Esophagus mucosa (tissue), 1 donor: ENCODE measurements around the gene NINJ2. TPM values are rescaled to one million over a fixed set of nuclear protein-coding genes. Genes with fewer than 3 reads are reported as not detected.

Experiments used
- ATAC-seq: fragments of 200-7000 bp; cut with Tn5 transposase; one replicate; pipeline ENCODE4 v1.9.1; 2020
- total RNA-seq: library from RNA; stranded (reverse); gene quantifications from one replicate; pipeline ENCODE4 v1.2.4, GENCODE V29; 2023
- donor health status: DM: yes; HTN: yes; CAD: no.

Gene NINJ2
- total RNA-seq, 1 donor from 2014 or later = 2.9 TPM

DNA sequence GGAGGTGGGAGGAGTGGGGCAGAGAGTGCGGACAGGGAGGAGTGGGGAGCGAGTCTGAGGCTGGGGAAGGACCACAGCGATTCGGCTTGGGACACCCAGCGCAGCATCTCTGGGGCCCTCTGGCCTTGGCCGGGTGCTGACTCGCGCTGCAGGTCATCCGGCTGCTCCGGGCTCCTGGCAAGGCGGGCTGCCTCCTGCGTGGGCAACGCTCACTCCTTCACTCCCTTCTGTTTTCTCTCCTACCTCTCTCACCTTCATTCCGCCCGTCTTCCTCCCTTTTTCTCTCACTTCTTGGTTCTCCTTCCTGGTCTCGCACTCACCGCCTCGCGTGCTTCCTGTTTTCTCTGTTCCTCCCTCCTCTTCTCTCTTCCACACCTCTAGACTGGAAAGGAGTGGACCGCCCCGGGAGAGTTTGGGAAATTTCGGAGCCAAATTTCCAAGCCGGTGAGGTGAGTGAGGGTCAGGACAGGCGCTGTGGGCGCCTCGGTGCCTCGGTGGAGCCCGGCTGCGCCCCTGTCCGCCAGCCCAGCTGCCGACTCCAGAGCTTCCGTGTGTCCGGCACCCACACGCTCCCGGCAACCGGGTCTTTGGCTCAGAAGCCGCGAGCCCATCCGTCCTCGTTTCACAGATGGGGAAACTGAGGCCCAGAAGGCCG is 116.9 kb downstream of the NINJ2 start:
- ATAC-seq = no peak

DNA sequence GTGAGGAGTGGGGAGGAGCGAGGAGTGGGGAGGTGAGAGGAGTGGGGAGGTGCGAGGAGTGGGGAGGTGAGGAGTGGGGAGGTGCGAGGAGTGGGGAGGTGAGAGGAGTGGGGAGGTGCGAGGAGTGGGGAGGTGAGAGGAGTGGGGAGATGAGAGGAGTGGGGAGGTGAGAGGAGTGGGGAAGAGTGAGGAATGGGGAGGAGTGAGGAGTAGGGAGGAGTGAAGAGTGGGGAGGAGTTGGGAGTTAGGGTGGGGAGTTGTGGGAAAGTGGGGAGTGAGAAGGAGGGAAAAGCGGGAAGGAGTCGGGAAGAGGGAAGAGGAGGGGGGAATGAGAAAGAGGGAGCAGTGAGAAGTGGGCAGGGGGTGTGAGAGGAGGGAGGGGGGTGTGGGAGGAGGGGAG is 117.4 kb downstream of the NINJ2 start:
- no peak for ATAC-seq

DNA sequence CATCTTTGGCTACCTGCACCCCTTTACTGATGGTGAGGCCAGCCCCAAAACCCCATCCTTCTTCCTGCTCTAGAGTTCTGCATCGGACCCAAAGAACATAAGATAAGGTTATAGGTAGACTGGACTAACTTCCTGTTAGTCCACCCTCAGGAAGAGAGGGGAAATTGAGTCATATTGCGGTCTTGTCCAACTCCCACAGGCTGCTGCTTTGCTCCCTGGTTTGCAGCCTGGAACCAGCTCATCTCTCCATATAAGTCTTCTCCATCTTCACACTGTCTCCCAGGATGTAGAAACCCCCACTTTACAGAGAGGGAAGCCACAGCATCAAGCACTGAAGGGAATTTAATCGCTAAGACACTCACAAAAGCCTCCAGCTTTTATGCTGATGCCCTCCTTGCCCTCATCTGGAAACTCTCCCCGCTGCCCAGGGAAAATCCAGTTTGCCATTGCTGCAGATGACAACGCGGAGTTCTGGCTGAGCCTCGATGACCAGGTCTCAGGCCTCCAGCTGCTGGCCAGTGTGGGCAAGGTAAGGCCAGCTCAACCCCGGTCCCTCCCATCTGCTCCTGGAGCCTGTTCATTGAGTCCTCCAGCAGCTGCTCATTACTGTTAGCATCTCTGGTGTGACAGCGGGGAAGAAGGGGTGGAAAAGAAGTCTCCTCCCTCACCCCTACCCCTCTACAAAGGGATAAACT is 118.2 kb downstream of the NINJ2 start:
- ATAC-seq = no peak

DNA sequence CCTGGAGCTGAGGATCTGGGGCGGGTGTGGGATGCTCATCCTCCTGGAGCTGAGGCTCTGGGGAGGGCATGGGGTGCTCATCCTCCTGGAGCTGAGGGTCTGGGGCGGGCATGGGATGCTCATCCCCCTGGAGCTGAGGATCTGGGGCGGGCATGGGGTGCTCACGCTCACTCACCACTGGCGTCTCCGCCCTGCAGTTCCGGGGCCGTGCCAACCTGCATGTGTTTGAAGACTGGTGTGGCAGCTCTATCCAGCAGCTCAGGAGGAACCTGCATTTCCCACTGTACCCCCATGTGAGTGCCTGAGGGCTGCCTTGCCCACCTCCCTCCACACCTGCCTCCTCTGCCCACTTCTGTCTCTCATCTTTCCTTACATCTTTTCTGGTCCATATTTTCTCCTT is 119.1 kb downstream of the NINJ2 start:
- ATAC-seq = no peak

DNA sequence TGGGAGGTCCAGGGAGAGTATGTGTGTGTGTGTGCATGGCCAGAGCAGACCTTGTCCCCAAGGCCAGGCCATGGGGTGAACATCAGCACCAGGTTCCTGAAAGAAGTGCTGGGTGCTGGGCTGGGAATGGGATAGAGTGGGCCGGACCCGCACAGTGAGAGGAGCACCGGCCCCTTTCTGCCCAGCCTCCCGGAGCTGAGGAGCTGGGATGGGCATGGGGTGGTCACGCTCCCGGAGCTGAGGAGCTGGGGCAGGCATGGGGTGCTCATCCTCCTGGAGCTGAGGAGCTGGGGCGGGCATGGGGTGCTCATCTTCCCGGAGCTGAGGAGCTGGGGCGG is 120.2 kb downstream of the NINJ2 start:
- ATAC-seq = no peak

DNA sequence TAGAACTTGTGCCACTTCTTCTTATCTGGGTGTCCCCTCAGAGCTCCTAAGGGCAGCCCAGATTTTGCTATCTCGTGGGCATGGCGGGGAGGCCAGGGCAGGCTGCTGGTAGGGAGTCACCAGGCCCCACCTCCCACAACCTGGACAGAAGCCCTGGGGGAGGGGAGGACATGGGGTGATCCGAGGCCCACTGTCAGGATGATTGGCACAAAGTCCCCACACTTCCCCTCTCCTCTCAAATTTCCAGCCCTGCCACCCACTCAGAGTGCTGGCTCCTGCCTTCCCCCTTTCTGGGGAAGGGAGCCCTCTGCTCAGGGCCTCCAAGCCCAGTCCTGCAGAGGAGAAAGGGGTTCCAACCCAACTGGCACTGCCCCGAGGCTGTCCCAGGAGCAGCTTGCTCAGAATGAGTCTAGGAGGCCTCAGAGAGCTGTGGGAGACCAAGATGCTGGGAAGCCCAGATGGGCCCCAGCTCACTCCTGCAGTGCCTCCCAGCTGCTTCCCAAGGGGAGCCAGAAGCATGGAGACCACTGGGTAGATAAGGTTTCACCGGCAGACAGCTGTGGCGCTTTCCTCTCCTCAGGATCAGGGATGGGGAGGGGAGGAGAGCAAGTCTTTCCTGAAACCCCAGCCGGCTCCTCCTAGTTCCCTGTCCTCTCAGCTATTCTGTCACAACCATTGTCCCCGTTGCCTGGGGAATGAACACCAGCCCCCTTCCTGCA is 120.7 kb downstream of the NINJ2 start:
- no peak for ATAC-seq

DNA sequence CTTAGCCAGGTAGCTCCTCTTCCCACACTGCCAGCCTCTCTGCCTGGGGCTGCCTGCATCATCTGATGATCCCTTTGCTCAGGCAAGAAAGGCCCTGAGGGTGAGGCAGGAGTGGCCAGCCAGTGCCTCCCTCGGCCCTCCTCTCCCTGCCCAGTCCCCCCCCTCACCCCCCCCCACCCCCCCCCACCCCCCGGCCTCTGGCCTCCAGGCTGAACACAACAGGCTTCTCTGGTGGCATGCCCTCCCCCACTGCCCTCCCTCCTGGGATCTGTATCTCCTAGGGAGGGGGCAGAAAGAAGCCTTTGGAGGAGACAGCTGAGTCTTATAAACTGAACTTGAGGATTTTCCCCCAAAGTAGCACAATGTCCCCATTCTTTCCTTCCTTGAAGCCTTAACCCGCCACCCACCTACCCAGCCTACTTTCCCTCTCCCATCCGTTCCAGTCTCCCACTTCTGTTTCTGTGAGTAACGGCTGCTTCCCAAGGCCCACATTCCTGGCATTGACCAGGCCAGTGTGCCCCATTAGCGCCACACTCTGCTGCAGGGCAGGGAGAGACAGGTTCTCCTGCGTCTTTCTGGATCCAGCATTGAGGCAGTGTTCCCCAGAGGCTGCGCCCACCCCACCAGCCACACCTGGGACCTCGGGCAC is 121.4 kb downstream of the NINJ2 start:
- ATAC-seq = peak; percentile 14

DNA sequence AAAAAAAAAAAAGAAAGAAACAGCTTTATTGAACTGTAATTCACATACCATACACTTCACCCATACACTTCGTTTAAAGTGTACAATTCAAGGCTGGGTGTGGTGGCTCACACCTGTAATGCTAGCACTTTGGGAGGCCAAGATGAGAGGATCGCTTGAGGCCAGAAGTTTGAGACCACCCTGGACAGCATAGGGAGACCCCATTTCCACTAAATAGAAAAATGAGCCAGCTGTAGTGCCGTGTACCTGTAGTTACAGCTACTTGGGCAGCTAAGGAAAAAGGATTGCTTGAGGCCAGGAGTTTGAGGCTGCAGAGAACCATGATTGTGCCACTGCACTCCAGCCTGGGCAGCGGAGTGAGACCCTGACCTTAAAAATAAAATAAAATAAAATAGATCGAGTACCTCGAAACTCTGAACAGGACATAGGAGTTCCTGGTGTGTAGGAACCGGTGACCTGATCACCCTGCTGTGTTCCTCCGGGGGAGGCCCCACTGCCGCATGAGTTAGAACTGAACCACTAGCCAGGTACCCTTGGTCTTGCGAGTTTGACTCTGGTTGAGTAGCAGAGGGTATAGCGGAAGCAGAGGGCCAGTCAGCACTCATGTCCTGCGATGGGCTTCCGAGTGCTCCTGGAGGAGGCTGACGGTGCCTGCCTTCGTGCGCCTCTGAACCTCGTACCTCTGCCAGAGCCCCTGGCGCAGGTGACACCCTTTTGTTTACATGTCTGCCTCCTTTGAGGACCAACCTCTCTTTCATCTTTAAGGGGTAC is 123.5 kb downstream of the NINJ2 start:
- no peak for ATAC-seq

DNA sequence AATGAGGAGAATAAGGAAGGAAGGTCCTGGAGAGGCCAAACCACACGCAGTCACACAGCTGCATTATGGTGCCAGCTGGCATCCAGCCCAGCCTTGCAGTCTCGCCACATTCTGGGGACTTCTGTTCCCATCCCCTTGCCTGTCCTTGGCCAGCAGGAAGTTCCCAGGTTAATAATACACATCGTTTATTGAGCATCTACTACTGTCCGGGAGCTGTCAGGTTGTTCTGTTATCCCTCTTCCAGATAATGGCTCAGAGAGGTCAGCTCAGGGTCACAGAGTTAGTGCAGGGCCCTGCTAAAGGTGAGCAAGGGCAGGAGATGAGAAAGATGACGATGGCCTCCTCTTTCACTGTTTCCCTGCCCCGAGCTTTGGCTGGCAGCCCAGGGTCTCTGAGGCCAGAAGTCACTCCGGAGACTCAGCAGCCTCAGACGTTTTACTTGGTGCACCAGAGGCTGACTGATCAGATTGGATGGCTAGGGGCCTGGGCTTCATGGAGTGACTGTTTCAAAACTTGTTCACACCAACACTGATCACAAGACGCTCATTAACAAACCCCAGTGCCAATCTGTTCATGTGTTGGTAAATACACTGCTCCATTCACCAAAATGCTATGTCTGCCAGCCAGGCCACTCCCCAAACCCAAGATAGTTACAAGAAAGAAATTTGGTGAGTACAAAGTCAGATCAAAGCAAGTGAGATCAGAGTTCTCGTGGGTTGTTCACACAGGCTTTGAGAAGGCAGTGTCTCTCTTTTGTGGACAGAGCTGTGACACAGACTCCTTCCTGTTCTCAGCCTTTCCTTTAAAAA is 124.3 kb downstream of the NINJ2 start:
- ATAC-seq = peak; percentile 44

DNA sequence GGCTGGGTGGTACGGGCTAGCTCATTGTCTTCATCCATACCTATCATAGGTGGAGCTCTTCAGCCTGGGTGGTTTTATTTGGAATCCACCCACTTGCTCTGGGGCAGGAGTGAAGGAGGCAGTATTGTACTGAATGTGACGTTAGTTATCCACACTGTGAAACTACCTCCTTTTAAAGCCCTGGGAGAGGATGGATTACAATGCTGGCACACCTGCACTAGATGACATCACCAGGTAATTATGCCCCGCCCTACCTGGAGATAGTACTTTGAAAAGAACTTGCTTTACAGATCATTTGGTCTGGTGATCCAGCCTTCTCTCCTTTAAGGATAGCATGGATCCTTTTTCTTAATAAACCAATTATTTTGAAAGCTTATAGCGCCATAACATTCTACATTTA is 125.5 kb downstream of the NINJ2 start:
- ATAC-seq = peak; percentile 80

DNA sequence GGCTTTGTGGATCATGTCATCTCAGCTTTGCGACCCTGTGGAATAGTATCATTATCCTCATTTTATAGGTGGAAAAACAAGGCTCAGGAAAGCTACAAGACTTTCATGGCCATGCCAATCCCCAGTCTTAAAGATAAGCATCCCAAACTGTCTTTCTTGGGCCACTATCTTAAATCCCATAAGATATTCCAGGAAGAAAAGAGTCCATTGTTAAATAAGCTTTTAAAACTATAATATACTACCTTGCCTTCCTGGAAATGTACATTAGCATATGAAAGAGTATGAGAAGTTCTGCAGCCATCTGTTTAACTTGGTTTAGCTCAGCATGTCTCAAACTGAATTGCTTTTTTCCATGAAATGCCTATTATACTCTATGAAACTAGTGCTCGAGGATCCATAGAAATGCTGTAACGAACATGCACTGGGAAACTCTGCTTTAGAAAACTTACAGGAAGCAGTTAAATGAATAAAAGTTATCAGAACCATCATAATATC is 126.4 kb downstream of the NINJ2 start:
- ATAC-seq = no peak

DNA sequence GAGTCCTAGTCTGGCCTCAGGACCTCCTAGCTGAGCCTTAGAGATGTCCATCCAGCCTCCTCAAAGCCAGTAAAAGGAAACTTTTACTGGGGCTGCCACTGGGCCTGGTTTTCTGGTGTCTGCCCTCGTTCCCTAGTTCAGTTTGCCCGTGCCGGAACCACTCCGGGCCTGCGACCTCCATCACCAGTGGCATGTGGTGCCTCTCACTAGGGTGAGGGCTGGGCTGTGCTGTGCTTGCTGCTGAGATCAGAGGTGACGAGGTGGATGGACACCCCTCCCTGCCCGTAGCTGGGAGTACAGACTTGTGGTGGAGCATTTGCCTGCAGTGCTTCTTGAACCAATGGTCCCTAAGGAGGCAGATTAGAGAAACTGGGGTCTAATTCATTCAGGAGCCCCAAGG is 127.8 kb downstream of the NINJ2 start:
- no peak for ATAC-seq

DNA sequence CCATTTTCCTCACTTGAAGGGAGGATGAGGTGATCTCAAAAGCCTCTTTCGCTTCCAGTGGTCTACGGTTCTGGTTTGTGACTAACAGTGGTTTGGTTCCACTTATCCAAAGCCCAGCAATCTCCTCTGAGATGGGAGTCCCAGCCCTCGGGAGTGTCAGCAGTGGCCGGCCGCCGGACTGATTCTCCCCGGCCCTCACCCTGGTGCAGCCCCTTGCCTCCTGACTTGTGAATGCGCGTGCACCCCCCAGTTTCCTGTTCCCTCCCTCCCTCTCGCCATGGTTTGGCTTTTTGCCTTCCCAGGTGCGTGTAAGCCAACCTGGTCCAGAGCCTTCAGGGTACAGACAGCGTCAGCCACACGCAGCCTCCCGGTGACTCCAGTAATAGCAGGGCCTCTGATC is 129.0 kb downstream of the NINJ2 start:
- ATAC-seq = no peak

DNA sequence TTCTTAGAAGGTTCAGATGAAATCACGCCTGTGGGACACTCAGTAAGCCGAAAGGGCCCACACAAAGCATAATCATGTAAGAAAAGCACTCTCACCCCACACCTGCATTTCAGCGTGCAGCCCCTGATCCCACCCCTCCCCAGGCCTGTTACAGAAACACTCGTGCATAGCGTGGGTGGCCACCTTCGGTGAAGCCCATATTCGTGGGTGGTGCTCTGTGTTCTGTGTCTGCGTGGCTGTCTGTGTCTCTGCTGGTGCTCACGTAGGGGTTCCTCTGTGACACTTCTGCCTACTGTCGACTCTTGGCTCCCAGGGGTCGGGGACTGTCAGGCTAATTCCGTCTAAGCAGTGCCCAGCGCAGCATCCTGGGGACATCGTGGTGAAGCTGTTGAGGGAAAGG is 129.5 kb downstream of the NINJ2 start:
- ATAC-seq = no peak

DNA sequence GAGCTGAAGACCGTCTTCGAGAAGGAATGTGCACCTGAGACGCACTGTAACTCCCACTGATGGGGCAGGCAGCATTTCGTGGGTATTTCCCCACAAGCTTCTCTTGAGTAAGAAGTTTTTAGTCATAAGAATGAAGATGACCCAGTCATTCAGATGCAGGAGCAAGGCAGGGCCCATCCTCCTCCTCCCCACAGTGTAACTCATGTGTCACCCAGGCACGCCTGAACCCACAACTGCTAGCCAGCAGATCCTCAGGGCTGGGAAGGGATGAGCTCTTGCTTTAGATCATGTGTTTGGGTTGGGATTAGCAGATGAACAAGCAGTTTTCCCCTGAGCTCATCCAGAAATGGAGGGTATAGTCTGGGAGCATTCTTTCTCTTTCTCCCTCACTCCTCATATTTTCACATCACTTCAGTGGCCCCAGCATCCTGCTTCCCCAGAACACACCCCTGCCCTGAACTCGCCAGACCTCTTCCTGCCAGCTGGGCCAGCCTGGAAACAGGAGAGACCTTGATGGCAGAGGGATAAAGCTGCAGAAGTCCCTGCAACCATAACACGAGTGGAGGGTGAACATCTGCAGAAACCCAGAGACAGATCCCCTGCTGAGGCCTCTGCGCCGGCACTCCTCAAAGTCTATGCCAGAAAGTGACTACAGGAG is 130.2 kb downstream of the NINJ2 start:
- peak; percentile 88 for ATAC-seq

DNA sequence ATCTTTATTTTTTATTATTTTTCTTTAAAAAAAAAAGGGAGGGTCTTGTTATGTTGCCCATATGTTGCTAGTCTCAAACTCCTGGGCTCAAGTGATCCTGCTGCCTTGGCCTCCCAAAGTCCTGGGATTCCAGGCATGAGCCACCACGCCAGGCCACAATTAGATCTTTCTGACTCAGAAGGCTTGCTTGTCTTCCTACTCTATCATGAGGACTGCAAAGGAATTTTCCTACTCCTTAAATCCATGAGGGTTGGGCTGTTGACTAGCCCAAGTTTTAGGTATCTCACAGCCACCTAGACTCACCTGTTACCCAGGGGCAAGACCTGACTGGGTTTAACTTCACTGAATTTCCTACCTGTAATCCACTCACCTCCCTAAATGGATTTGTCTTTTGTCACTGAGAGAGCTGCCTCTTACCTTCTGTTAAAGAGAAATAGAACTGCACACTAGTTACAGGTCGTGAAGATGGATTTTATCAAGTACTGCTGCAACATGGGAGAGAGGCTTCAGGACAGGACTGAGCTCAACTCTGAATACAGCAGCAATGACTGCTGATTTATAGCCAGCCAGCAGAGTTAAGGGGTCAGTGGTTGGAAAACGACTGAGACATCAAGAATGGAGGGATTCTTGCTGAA is 131.2 kb downstream of the NINJ2 start:
- ATAC-seq = peak; percentile 67

DNA sequence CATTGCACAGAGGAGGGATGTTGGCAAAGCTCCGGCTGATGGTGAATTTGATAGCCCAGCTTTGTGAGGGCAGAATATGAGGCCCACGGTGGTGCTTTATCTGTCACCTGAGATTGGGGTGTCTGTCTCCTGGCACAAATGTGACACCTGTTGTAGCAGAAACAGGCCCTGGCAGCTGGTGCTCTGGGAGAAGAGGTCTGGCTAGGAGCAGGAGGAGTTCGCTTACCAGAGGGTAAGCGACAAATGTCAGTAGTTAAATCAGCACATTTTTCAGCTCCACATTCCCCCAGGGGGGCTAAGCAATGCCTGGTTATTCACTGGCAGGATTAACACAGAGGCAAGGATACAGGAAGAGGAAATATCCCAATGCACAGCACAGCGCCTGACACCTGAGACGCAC is 132.4 kb downstream of the NINJ2 start:
- no peak for ATAC-seq

DNA sequence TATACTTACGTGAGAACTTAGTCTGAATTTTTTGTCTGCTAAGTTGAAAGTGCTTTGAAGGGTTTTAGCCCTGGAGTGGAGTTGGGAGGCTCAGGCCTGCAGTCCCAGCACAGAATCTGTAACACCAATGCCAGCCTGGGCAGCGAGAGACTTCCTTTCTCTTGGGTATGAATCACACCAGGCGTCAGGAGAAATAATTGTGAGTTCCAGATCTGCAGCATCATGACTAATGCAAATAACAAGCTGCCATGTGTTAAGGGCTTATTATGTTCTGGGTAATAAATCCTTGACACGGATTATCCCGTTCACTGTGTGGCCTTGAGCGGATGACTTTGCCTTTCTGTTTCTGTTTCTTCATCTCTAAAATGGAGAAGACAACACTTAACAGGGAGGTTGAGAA is 132.9 kb downstream of the NINJ2 start:
- peak; percentile 73 for ATAC-seq

DNA sequence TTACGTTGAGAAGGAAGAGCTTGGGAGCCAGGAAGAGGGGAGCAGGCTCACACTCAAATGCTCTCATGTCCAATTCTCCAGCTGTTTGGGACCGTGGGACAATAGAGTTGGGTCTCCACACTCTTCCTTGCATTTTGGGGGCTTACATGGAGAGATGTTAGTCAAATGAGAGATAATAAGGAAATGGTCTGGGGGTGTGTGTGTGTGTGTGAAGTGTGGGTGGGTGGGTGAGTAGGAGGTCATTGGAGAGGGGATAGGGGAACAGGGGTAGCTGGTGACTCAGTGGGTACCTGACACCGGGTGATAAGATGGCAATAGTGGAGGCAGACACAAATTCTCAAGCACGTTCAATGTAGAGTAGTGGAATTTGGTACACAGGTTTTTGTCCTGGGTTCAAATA is 135.5 kb downstream of the NINJ2 start:
- ATAC-seq = no peak

DNA sequence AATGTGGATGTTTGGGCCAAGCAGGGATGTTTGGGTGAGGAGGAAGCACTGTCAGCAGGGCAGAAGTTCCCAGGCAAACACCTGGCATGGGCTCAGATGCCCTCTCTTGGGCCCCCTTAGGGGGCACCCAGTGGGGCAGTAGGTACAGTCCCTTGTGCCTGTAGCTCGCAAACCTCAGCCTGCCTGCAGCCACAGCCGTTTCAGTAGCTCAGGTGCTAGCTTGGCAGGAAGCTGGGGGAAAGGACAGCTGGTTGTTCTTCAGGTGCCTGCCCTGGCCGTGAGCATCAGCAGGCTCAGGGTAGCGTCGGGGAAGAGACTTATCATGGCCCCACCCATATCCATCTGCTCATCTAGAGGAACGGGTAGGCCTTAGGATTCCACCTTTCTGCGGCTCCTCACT is 136.0 kb downstream of the NINJ2 start:
- ATAC-seq = no peak

DNA sequence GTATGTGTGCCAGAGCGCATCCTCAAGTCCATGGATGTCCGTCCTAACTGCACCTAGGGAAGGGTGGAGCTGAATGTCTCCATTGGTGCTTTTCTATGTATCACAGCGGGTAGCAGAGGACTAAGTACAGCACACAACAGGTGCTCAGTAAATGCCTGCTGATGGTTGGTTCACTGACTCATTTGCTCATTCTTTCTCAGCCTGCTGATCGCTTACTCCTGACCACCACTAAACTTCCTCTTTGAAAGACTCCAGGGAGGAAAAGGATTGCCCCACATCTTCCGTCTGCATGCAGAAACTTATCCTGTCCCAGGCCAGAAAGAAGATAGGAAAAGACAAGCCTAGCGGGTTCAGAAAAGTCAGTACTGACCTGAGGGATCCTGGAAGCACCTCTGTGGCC is 137.2 kb downstream of the NINJ2 start:
- no peak for ATAC-seq
